ENCODE data around the gene SECISBP2.
A peak's percentile ranks its signal among the peaks of the same experiment; 100 is the strongest.
"Not testable (repeated sequence)": the region's sequence is repeated elsewhere in the genome, so short reads cannot be mapped to it uniquely, and the experiment has no call there.

SECISBP2 gene

DNA sequence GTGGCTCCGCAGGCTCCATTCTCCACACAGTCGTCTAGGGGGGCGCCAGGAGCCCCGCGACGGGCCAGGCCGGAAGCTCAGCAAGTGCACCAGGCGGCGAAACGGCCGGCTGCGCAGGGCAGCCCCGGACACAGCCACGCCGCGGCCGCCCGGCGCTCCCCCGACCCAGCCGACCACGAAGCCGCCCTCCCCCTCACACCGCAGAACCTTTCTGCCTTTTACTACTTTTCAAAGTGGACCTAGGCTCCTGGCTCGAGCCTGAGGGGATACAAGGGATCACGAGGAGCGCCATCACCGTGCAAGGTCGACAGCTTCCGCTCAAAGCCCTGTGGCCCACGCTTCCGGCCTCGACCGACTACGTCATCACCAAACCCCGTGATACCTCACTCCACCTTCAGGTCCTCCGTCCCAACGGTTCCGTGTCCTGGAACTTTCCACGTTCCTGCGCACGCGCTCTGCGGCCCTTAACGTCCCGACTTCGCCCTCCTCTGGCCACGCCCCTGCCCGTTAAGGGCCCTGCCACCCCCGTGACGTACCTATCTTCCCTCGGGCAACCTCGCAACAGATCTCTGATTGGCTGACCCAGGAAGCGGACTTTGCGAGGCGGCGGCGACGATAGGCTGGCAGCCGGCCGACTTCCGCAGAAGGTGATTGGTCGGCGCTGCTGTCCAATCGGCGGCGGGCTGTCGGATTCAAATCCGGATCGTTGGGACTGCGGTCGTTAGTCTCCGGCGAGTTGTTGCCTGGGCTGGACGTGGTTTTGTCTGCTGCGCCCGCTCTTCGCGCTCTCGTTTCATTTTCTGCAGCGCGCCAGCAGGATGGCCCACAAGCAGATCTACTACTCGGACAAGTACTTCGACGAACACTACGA lies 7.6 kb upstream of the SECISBP2 start, which contains the start of gene CKS2:
Gene CKS2, plus strand, starts transcription at position 721 of the 871 bp plus-strand sequence. Its CDS starts 98 bp downstream, at position 819.
- peak; percentile 99 for DNase-seq

DNA sequence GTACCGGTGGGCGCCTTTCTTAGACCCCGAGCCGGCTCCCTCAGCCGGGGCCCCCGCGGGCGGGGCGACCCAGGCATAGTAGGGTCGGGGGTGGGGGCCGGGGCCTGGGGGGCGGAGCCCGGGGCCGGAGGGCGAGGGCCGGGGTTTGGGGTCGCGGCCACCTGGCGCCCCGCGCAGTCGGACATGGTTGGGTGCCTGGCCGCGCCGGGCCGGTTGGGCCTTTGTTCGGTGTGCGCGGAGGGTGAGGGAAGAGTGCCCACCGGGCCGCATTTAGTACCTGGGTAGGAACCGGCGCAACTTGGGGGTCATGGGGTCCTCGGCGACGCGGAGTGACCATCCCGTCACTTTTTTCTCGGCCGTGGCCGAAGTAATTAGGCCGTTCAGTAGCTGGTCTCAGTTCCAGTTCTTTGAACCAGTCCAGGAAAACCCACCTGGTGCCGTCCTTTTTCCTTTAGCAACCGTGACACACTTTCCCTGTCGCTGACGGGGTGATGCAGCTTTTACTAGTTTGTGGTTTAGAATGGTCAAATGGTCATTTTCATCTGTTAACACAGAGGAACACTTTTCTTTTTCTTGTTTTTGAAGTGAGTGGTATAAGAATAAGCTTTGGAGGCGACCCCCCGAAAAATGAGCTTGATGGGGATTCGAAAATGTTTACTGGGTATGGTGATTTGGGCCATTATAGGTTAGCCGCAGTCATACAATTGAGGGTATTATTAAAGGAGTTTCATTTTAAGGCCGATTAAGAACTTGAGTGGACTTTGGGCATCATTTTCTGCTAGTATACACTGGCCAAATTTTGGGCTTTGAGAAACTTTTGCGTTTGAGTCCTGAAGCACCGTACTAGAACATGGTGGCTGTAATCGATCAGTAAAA lies 6.7 kb upstream of the SECISBP2 start:
- no peak for DNase-seq

DNA sequence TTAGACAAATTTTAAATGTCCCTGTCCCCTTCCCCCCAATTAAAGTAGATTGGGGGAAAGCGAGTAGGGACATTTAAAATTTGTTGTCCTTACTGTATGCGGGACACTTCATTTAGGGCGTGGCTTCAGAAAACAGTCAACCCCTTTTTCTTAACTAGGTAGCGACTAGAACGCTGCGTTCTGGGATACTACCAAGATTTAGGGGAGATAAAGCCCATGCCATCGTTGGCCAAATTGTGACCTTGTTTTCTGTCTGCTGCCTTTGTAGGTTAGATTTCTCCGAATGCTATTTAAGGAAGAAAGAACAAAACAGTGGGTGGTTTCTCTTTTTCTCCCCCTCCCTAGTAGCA lies 6.1 kb upstream of the SECISBP2 start:
- DNase-seq, result peak; percentile 3

DNA sequence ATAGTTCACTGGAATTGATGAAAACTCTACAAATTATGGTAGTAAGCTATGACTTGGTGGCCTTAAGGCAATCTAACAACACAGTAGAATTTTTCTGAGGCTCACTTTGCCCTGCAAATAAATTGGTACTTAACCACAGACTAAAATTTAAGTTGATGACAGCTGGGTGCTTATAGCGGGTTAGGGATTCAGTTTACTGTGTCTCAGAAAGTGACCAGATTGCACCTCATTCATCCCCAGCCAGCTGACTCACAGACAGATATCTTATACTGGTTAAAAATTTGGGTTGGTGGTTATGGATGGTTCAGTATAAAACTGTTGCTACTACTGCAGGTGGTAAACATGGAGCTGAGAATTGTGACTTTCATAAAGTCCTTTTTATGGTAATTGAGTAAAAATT lies 4.5 kb upstream of the SECISBP2 start:
- DNase-seq, result no peak

DNA sequence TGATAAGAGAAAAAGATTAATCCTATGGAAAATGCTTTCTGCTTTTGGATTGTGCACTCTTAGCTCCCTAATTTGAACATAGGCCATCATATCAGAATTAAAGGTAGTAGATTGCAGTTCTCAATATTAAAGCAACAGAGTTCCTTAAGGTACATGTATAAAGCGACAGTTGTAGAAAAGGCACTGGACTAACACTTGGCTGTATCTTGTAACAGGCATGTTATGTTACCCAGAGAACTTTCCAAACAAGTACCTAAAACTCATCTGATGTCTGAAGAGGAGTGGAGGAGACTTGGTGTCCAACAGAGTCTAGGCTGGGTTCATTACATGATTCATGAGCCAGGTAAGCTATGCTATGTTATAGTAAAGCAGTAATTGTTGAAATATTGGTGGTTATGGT lies 3.3 kb upstream of the SECISBP2 start:
- DNase-seq, result no peak

DNA sequence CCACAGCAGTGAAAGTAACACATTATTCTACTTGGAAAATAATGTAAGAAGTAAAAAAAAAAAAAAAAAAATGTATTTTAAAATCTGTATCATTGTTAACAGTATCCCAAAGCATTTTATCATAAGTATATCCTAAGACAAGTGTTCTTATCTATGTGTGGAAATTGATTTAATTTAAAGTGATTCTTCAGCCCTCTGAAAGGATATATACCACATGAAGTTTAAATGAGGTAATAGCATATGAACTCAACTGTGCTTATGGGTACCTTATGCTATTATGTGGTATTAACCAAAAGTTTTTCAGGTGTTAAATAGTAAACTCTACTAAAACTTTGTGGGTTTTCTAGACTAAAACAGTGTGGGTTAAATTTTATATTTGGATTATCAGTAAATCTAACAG lies 2.8 kb upstream of the SECISBP2 start:
- no peak for DNase-seq

DNA sequence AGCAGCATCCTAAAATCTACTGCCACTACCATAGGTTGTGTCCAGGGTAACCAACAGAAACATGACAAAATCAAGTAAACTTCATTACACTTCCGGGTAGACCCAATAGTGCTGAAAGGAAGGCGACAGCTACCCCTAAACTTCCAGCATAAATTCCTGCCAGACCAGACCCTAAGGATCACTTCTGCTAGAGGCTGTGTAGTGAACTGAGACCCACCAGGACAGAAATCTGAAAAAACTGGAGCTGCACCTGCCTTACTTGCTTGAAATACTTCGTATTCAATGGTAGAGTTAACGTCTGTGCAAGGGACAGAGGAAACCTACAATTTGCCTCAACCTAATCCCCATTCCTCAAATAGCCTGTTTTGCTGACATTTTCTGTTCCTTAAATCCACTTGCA lies 1.0 kb upstream of the SECISBP2 start:
- DNase-seq, result no peak

DNA sequence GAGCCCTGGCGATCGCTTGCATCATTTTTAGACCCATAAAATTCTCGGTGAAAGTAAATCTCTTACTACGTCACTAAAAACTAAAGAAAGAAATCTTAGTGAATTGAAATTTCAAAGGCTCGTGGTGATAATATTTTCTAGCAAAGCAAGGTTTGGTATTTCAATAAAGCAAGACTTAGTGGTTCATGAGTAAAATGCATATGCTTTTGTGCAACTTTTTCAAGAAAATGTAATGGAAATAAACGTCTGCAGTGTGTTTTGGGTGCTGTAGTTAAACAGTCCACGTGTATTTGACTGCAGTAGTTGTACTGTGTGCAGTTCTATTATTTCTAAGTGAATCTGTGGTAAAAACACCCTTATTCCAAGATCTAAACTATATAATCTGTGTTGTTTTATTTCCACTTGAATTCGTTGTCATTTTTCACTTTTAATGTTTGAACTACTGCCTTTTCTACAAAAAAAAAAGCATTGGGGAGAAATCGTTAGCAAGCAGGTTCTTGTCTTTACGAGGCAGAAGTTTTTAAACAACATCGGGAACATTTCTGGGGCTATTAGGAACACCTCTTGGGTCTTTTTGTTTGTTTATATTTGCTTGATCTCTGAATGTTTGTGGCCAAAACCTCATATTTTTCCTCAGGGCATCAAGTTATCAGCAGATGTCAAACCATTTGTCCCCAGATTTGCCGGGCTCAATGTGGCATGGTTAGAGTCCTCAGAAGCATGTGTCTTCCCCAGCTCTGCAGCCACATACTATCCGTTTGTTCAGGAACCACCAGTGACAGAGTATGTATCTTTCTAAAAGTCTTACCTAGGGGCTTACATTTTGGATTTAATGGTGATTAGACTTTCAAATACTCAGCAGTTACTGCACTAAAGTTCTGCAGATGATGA lies 960 bp downstream of the SECISBP2 start:
- DNase-seq, result no peak

DNA sequence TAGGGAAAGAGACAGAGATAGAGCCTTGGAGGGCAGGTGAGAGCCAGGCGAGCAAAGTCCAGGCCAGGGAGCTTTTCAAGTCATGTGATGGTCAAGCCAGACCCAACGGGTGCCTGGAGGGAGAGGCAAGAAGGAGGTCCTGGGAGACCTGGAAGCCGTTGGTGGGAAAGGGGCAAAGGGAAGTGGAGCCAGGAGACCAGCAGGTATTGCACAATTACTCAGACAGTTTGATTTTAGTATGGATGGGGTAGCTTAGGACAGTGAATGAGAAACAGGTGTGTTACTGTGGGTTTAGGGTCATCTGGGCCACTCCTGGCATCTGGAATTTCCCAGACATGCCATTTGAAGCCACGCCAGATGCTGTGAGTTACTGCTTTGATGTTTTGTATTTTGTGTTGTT lies 5.1 kb downstream of the SECISBP2 start:
- no peak for DNase-seq

DNA sequence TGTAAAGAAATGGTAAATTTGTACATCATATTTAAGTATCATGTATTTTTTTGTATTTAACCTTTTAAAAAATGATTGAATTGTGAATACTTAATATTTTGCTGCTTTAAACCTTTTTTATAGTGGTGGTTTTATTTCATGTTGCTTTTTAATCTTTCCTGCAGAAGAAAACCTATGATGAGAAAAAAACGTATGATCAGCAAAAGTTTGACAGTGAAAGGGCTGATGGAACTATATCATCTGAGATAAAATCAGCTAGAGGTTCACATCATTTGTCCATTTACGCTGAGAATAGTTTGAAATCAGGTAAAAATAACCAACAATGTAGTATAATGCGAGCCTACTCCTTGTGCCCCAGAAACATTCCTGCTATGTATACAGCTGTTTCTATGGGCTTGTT lies 7.4 kb downstream of the SECISBP2 start:
- DNase-seq, result no peak

DNA sequence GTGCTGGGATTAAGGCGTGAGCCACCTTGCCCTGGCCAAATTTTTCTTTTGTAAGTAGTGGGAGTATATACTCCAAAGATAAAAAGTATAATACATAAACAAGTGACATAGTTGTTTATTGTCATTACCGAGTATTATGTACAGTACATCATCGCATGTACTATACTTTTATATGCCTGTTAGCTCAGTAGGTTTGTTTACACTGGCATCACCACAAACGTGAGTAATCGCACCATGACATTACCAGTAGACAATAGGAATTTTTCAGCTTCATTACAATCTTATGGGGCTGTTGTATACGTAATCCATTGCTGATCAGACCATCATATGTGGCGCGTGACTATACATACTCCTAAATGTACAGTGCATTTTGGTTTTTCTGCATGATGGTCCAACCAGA lies 9.8 kb downstream of the SECISBP2 start:
- DNase-seq, result no peak

DNA sequence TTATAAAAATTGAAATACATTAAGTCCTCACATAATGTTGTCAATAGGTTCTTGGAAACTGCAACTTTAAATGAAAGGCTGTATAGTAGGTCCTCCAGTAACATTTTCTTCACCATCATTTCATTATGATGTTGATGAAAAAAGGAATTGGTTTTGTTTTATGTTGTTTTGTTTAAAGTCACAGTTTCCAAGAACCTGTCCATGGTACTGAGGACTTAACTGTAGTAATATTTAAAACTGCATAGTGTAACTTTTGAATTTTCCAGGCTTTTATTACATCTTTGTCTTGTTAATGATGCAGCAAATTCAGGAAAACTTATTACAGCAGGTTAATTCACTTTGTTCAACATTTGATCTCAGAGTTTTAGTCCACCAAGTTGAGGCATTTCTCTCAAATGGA lies 11.6 kb downstream of the SECISBP2 start:
- no peak for DNase-seq

DNA sequence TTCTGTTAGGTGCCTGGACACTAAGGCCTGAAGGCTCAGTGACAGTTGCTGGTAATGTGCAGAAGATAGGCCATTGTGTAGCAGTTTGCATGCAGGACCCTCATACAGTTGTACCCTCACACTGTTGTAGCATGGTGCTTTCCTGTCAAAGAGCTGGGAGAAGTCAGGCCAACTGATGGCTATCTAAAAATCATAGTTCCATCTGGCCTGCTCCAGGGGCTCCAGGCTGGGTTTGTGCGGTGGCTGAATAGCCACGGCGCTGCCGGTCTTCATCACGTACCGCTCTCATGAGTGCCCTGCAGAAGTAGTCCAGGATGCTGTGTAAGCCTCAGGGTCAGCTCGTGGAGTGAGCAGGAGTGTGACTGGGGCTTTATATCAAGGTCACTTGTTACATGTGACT lies 12.2 kb downstream of the SECISBP2 start:
- no peak for DNase-seq

DNA sequence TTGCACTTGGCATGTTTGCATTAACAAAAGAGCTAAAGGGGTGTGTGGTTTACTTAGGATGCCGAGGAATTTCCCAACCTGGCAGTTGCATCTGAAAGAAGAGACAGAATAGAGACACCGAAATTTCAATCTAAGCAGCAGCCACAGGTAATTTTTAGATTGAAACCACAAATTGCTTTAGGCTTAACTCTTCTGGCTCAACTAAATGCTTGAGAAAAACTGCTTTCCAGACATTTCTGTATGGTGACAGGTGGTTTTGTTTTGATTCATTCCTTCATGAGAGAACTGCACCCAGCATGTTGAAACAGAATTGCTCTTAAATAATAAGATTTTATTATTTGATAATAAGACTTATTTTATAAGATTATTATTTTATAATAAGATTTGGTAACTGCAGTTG lies 21.5 kb downstream of the SECISBP2 start:
- no peak for DNase-seq

DNA sequence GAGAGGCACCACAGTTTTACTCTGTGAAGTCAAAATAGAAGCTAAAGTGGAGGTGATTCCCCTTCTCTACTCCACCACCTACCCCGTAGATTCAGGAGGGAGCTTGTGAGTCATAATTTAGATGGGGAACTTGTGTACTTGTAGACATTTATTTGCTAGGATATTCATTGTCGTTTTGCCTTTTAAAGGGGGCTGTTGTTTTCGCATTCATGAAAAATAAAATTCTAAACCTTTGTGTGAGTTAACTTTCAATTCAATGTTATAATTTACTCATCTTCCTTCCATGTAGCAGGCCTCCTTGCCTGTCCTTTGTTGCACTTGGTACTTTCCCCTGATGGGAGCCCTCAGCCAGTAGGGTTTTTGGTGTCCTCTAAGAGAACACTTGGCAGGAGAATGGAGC lies 22.0 kb downstream of the SECISBP2 start:
- DNase-seq, result no peak

DNA sequence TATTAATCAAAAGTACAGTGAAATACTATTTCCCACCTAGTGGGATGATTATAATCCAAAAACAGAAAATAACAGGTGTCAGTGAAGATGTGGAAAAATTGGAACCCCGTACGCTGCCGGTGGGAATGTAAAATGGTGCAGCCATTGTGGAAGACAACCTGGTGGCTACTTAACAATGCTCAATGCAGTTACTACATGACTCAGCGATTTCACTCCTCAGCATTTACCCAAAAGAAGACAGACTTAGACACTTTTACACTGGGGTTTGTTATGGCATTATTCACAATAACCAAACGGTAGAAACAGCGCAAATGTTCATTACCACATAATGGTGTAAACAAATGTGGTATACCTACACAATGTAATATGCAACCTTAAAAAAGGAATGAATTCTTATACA lies 23.9 kb downstream of the SECISBP2 start:
- DNase-seq, result no peak

DNA sequence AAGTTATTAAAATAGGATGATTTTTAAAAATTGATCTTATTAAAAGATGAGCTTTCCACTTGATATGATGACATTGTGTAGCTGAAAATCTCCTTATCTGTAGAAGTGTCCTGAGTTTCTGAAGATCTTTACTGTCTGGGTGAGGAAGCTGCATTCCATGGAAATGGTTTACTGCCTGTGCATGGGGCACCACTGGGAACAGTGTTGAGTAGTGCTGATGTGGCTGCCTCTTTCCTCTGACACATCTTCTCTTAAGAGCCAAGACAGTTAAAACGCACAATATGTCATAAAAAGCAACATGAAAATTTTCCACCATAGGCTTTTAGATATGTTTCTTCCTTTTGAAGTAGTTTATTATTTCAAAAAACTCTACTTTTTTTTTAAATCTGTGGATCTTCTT lies 24.6 kb downstream of the SECISBP2 start:
- DNase-seq, result no peak

DNA sequence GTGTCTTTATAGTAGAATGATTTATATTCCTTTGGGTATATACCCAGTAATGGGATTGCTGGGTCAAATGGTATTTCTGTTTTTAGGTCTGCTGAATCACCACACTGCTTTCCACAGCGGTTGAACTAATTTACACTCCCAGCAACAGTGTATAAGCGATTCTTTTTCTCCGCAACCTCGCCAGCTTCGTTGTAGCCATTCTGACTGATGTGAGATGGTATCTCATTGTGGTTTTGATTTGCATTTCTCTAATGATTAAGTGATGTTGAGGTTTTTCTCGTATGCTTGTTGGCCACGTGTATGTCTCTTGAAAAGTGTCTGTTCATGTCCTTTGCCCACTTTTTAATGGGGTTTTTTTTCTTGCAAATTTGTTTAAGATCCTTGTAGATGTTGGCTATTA lies 25.5 kb downstream of the SECISBP2 start:
- not testable (repeated sequence) for DNase-seq

DNA sequence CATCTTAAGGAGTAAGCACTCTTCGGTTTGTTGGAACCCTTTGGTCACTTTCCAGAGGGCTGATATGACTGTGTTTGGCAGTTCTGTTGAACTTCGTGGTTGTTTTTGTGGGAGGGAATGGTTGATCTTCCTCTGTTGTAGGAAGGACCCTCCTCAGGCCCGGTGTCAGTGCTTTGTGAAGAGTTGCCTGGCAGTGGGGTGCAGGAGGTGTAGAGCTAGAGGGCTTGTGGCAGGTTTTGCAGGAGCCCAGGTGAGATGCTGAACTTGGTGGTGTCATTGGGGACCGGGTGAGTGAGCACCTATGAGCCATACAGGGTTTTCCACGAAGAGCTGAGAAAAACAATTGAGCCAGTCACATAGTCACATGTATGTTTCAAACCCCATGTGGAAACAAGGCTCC lies 27.2 kb downstream of the SECISBP2 start:
- DNase-seq, result no peak

DNA sequence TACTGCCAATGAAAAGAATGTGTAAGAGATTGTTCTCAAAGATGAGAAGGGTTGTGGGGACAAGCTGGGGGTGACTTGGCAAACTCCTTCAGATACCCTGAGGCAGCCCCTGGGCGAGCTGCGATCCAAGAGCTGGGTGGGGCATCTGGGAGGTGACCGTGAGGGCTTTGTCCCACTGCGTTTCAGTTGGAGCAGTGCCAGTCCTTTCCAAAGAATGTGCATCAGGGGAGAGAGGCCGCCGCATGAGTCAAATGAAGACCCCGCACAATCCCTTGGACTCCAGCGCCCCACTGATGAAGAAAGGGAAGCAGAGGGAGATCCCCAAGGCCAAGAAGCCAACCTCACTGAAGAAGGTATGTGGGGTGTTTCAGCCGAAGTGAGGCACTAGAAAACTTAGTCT lies 28.4 kb downstream of the SECISBP2 start:
- DNase-seq, result no peak

DNA sequence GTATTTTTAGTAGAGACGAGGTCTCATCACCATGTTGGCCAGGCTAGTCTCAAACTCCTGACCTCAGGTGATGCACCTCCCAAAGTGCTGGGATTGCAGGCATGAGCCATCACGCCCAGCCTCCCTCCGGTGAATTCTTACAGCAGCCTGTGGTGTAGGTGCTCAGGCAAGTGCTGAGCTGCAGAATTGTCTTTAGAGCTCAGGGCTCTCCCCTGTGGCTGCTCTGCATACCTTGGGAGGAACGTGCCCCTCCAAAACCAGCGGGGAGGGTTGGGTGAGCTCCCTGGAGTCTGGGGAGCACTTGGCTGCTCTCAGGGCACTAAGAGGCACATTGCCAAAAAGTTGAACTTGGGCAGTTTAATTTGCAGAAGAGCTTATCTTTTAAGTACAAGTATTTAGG lies 29.4 kb downstream of the SECISBP2 start:
- no peak for DNase-seq

DNA sequence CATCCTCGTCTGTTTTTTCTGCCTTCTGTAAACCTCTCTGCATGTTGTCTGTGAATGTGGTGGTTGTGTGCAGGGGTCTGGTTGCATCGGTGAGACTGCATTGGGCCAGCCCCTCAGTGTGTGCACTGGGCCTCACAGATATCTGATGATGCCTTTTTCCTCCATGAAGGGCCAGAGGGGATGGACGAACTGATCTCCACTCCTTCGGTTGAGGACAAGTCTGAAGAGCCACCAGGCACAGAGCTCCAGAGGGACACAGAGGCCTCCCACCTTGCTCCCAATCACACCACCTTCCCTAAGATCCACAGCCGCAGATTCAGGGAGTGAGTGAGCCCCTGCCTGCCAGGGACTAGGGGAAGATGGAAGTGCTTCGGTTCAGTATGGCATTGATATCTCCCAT lies 31.3 kb downstream of the SECISBP2 start:
- no peak for DNase-seq

DNA sequence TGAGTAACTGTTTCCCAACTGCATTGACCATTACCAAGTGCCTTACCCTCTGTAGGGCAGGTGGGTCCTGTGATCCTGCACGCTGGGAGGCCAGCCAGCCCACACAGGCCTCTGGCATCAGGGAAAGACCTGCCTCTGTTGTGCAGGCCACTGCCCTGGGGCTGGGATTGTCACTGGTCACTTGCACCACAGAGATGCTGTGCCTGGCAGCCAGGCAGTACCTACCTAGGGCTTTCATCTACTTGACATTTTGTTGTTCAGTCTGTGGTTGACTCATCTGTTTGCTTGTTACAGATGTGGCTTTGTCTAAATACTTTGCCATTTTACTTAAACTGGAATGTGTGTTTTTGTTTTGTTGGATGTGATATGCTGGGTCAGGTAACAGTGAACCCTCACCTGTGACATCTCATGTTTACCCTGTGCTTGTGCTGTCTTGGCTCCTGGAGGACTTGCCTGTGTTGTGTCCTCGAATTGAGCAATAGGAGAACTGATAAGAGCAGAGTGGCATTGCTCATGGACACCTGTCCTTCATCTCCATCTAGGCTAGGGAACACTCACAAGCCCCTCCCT lies 32.8 kb downstream of the SECISBP2 start:
- no peak for DNase-seq

All from NCI-H748 treated with DMSO at 0.1 percent for 48 hours (cell line).